Activated CD8-positive, alpha-beta memory T cell treated with anti-CD3 and anti-CD28 coated beads for 36 hours (primary cell): ENCODE results near the gene TSKU. TPM values are rescaled to one million over a fixed set of nuclear protein-coding genes. Genes with fewer than 3 reads are reported as not detected.
"Not testable (repeated sequence)": the region's sequence is repeated elsewhere in the genome, so short reads cannot be mapped to it uniquely, and the experiment has no call there.

Experiments used
- CTCF ChIA-PET: fragments of 350-600 bp; sonication (Branson Sonifier 250); formaldehyde crosslinking; loops from one replicate; lab custom pipeline; 2021; ENCODE audit warnings: antibody characterized with exemption; lab: Charles Lee
- POLR2A ChIA-PET: fragments of 350-600 bp; sonication (Branson Sonifier 250); formaldehyde crosslinking; loops from one replicate; lab custom pipeline; 2021; ENCODE audit warnings: antibody characterized with exemption; lab: Charles Lee
- total RNA-seq, 2 experiments: library from RNA; stranded (reverse); gene quantifications; one replicate each; pipeline ENCODE4 v1.2.3, GENCODE V29; 2021

Gene TSKU
- total RNA-seq, result 1 to 10 TPM; 1.4 to 1.5 TPM

DNA sequence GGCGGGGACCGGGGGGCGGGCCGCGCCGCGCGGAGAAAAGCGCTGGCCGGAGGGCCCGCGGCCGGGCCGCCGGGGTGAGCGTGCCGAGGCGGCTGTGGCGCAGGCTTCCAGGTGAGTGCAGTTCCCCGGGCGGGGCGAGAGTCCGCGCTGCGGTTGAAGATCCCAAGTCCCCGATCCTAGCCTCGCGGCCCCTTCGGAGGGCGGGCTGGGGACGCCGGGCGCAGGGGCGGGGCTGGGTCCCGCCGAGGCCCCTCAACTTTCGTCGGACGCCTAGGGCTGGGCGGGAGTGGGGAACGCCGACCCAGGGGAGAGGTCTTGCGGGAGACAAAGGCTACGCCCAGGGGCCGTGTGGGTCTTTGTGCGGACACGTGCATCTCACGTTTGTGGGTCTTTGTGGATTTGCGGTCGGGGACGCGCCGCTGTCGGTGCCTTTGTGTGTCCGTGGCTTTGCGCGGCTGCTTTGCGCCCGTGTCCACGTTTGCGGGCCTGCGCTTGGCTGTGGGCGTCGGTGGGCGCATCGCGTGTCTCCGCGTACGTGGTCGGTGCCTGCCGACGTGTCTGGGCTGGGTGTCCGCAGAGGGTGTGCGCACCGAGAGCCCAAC is at the start of gene TSKU:
TSKU (plus strand) TSS at position 63 of the 602 bp plus-strand sequence. CDS start 12,261 bp downstream, outside the sequence.
- ChIA-PET CTCF (interaction anchor here (1.3 kb wide), 1 partner anchor 62 kb away, joined by 5 read pairs; no protein-coding TSS in a partner anchor), POLR2A (no interaction called here)

GRCh38 chr11:76733906-76734305 is 49.2 kb upstream of the TSKU start:
- CTCF ChIA-PET, result interaction anchor here (0.6 to 3.1 kb wide), 10 partner anchors 9 to 188 kb away, joined by 3 to 33 read pairs (median 4); no protein-coding TSS in a partner anchor
- POLR2A ChIA-PET, result not testable (repeated sequence)

- ChIA-PET POLR2A (no interaction called here), CTCF (interaction anchor here (0.6 to 3.1 kb wide), 12 partner anchors 10 to 187 kb away, joined by 3 to 33 read pairs (median 4); no protein-coding TSS in a partner anchor)
These were observed 48.4 kb upstream of the TSKU start for GRCh38 chr11:76734456-76735420.

DNA sequence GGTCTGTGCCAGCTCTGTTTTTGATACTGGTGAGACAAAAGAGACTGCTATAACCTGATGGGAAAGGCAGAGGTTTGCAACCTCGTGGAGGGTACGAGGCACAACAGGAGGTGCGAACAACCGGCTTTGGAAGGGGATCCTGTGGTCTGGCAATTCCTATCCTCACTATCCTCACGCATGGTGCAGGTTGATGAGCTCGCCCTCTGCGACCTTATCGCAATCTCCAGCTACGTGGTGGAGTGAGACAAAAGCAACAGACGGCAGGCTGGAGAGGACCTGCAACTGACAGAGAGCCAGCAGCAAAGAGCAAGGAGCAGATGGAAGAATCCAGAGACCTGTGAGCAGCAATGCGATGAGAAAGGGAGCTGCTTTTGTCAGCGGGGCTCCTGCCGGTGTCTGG is 47.3 kb upstream of the TSKU start:
- CTCF ChIA-PET, result interaction anchor here (3.1 kb wide), 1 partner anchor 64 kb away, joined by 33 read pairs; no protein-coding TSS in a partner anchor
- POLR2A ChIA-PET, result no interaction called here

- POLR2A ChIA-PET, result no interaction called here
These were observed 46.9 kb upstream of the TSKU start for GRCh38 chr11:76736266-76736665.

GRCh38 chr11:76736773-76737495 is 46.2 kb upstream of the TSKU start:
- CTCF ChIA-PET, result interaction anchor here (0.8 to 1.0 kb wide), 2 partner anchors 62 to 183 kb away, joined by 3 to 5 read pairs; no protein-coding TSS in a partner anchor
- POLR2A ChIA-PET, result no interaction called here

More at GRCh38 chr11:76736266-76736665, 46.9 kb upstream of the TSKU start:
- CTCF ChIA-PET, result interaction anchor here (3.1 kb wide), 1 partner anchor 63 kb away, joined by 33 read pairs; no protein-coding TSS in a partner anchor

- POLR2A ChIA-PET, result no interaction called here
- CTCF ChIA-PET, result interaction anchor here (0.6 kb wide), 1 partner anchor 545 kb away, joined by 5 read pairs; no protein-coding TSS in a partner anchor
These were observed 44.4 kb upstream of the TSKU start for GRCh38 chr11:76738618-76739240.

GRCh38 chr11:76739798-76740197 is 43.4 kb upstream of the TSKU start:
- CTCF ChIA-PET, result no interaction called here

DNA sequence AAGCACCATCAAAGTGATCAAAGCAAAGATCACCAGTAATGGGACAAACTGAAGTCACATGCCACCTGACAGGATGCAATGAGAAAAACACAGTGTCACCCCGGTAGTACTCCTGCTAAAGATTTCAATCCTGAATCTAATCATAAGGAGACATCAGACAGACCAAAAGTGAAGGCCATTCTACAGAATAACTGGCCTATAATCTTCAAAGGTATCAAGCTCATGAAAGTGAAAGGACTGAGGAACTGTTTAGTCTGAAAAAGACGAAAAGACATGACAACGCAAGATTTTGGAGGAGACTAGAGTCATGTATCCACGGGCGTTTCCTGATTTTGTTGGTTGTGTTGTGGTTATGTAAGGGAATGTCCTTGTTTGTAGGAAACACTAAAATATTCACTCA is 42.4 kb upstream of the TSKU start:
- POLR2A ChIA-PET, result no interaction called here

More at GRCh38 chr11:76739798-76740197, 43.4 kb upstream of the TSKU start:
- POLR2A ChIA-PET, result no interaction called here

GRCh38 chr11:76742902-76743301 is 40.3 kb upstream of the TSKU start:
- CTCF ChIA-PET, result interaction anchor here (1.2 kb wide), 1 partner anchor 21 kb away, joined by 3 read pairs; no protein-coding TSS in a partner anchor
- POLR2A ChIA-PET, result interaction anchor here (0.7 kb wide), 1 partner anchor 55 kb away, joined by 3 read pairs; no protein-coding TSS in a partner anchor

More for the DNA sequence above, 42.4 kb upstream of the TSKU start:
- CTCF ChIA-PET, result interaction anchor here (1.8 kb wide), 1 partner anchor 19 kb away, joined by 3 read pairs; no protein-coding TSS in a partner anchor

DNA sequence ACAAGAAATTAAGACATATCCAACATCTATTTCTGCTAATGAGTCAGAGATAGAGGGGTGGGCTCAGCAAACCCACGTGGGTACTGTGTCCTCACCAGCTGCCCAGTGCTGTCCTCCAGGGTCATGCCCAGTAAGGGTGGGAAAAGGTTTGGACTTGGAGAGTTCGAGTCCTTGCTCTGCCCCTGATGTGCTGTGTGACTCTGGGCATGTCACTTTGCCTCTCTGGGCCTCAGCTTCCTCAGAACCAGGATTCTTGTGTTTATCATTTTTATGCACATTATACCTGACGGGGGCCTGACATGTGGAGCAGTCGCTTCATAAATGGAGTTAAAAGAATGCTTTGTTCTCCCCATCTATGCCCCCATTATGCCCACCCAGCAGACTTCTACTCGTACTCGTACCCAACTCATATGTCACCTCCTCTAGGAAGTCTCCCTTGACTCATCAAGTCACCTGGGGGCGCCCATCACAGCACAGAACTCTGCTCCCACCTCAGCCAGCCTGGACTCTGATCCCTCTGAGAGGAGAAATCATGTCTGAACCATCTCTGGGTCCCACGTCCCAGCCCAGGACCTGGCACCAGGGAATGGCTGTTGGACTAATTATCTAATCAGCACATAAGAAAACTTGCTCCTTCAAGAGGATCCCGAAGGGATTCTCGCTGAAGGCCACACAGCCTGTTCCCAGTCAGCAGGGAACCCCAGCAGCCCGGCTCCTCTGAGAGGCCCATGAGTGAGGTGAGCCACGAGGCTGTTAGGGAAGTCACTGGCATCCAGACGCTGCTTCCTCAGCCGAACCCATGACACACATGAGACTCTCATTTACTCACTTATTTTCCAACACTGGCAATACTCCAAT is 38.7 kb upstream of the TSKU start:
- CTCF ChIA-PET, result interaction anchor here (1.2 kb wide), 1 partner anchor 22 kb away, joined by 3 read pairs; no protein-coding TSS in a partner anchor

GRCh38 chr11:76745044-76745376 is 38.1 kb upstream of the TSKU start:
- ChIA-PET CTCF (no interaction called here), POLR2A (no interaction called here)

More for the DNA sequence above, 38.7 kb upstream of the TSKU start:
- POLR2A ChIA-PET, result no interaction called here

DNA sequence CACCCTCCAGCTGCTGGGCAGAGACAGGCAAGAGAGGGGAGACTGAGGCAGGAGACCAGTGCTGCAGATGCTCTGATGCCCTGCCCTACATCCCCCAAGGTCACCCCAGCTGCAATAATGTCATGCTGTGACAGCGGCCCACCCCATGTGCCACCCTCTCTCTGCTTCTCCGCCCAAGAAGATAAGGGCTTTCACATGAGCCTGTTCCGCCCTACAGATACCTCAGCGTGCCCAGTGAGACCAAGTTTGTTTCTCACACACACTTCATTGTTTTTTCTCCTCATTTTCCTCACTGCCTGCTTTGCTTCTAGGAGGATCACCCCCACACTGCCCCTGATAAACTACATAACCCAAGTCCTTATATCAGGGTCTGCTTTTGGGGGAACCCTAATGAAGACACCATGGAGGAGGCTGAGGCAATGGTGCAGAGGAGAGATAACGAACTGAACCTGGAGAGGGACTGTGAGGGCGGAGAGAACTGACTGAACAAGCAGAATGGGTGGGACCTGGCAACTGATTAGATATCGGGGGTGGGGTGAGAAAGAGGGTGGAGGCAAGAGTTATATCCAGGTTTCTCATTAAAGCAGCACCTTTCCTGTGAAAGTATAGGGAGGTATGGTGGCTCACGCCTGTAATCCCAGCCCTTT is 37.5 kb upstream of the TSKU start:
- POLR2A ChIA-PET, result no interaction called here
- CTCF ChIA-PET, result no interaction called here

- ChIA-PET CTCF (interaction anchor here (1.2 to 1.4 kb wide), 2 partner anchors 13 to 51 kb away, joined by 3 read pairs; no protein-coding TSS in a partner anchor), POLR2A (no interaction called here)
These were observed 35.8 kb upstream of the TSKU start for GRCh38 chr11:76747153-76747914.

GRCh38 chr11:76747915-76748860 is 35.0 kb upstream of the TSKU start:
- ChIA-PET CTCF (interaction anchor here (1.4 kb wide), 1 partner anchor 50 kb away, joined by 3 read pairs; no protein-coding TSS in a partner anchor), POLR2A (no interaction called here)
